ENCODE data around the gene SESN1. TPM values are rescaled to one million over a fixed set of nuclear protein-coding genes. Genes with fewer than 3 reads are reported as not detected.

SESN1 gene
- total RNA-seq, 1 donor from 2014 or later, result 50.0 TPM

DNA sequence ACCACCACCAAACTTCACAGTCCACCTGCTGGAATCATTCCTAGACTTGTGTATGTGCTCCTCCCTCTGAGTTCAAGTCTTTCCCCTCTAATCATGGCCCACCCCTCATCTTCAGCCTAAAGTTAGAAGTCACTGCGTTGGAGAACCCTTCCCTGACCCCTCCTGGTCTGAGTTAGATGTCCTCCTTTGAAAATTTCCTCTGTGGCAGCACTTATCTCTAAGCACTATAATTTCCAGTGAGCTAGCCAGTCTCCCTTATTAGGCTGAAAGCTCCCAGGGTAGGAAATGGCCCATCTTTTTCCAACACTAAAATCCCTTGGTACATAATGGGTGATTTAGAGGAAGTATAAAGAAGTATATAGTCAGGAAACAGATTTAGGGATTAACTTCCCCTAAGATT, 63.2 kb downstream of the SESN1 start:
- no peak for DNase-seq (ENCODE audit: low read depth)

DNA sequence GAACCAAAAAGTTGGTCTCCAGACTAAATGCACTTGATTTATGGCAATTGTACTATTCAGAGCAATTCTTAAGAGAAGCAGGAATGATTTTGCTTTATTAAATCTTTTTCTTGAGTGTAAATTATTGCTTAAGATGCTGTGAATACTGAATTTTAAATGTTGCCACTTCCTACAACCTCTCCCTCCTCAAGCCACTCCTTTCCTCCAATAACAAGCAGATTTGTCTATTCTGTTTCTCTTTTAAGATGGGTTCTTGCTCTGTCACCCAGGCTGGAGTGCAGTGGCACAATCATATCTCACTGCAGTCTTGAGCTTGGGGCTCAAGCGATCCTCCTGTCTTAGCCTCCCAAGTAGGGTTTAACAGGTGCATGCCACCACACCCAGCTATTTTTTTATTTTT, 65.3 kb downstream of the SESN1 start:
- DNase-seq (ENCODE audit: low read depth), result no peak

DNA sequence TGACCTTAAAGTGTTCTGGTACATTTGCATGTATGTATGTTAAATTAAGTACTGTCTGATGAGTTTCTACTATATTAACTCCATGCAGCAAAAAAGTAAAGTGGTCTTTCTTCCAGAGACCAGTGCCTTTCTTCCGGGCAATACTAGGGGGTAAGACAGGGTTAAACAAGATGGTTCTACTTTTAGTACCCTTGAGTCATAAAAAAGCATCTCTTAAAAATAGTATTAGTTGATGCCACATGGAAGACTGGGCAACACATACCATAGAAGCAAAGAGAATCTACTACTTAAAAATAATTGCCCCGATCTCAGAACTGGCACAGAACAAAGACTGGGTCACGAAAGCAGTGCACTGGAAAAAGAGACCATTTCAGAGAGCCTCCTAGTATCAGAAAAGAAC, 66.2 kb downstream of the SESN1 start:
- DNase-seq (ENCODE audit: low read depth), result no peak

DNA sequence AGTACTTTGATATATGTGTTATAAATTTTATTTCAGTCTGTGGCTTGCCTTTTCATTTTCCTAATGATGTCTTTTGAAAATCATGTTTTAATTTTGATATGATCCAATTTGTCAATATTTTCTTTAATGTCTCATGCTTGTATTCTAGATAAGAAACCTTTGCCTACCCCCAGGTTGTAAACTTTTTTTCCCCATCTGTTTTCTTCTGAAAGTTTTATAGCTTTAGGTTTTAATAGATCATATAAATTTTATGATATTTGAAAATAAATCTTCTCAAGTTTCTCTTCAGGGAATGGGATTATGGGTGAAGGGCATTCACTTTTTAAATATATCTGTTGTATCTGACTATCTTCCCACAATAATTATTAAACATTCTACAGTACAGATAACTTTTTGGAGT, 66.7 kb downstream of the SESN1 start:
- DNase-seq (ENCODE audit: low read depth), result no peak

DNA sequence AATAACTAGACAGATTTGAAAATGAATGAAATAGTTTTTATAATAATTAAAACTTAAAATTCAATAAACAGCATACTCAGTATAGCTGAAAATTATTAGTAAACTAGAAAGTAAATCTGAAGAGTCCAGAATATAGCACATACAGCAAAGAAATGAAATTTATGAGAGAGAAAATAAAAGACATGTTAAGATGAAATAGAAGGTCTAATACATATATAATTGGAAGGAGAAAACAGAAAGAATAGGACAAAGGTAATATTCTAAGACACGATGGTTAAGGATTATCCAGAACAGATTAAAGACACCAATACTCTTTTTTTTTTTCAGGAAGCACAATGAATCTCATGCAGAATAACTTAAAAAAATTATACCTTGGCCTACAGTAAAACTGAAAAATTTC, 69.0 kb downstream of the SESN1 start:
- no peak for DNase-seq (ENCODE audit: low read depth)

DNA sequence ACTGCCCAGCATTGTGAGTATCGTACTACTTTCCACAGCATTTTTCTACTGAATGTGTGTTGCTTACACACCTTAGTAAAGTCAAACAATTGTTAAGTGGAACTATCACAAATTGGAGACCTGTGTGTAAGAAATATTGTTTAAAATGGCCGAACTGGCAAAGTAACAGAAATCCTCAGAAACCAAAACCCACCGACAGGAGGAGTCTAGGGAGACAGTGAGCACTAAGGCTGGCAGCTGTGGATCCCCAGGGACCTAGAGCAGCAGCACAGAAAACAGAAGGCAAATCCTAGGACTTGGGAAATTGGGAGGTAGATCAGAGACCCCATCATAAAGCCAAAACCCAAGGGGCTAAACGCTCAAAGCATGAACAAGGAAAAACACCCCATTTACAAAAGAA, 69.9 kb downstream of the SESN1 start:
- peak; percentile 40 for DNase-seq (ENCODE audit: low read depth)

DNA sequence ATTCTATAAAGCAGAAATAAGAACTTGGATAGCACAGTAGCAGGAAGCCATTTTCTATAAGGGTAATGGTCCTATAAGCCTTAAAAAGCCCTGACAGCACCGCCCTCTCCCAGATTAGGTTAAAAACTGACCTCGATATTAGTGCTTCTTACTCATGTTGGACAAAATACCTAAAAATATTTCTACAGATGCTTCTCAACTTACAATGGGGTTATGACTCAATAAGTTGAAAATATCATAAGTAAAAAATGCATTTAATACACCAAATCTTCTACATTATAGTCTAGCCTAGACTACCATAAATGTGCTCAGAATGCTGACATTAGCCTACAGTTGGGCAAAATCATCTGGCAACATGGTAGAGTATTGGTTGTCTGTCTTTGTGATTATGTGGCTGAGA, 70.3 kb downstream of the SESN1 start:
- no peak for DNase-seq (ENCODE audit: low read depth)

DNA sequence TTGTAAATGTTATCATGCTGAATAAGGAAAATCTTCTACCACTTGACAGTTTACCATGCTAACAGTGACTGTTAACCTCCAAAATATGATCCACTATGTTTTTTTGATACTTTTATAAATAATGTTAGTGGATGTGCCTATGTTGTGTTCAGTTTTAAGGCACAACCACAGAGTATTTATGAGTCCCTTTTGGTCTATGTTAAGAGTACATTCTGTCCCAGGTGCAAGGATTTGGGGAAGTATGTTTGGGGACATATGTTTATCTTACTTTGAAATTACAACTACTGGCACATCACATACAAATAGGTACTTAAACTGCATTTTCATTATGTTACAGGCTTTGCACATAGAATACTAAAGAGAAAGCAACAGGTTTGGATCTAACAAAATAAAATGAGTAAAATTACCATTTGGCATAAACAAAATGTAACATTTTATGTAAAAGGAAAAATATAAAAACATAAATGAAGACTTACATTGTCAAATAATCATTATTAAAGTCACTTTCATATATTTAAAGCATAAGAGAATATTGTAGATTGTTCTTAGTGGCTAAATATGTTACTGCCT, 71.2 kb downstream of the SESN1 start:
- no peak for DNase-seq (ENCODE audit: low read depth)

DNA sequence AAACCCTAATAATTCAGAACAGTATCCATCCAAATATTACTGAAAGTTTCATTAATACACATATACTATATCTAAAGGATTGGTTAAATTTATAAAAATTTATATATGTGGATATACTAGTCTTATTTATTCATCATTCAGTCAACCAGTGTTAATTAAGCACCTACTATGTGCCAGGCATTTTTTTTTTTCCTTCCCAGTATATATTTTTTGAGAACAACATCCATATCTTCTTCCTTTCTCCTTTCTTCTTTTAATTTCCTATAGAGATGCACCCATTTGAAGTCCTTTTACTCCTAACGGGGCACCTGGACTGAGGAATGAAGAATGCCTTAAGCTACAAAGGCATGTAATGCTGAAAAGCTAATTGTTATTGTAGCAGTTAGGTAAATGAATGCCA, 72.8 kb downstream of the SESN1 start:
- no peak for DNase-seq (ENCODE audit: low read depth)

DNA sequence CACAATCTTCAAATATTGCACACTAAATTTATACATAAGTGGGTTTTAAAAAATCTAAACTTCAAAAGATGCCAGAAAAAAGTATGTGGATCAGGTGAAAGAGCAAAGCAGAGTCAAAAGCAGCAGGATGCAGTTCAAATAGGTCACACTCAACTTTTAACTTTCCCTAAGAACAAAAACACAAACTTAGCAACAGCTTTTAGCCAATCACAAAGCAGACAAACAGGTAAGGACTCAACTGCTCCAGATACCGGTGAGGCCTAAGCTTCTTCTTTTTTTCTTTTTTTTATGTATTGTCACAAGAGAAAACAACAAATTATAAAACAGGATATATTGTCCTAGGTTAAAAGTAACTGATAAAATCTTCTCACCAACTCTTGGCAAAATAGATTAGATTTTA, 74.7 kb downstream of the SESN1 start:
- no peak for DNase-seq (ENCODE audit: low read depth)

DNA sequence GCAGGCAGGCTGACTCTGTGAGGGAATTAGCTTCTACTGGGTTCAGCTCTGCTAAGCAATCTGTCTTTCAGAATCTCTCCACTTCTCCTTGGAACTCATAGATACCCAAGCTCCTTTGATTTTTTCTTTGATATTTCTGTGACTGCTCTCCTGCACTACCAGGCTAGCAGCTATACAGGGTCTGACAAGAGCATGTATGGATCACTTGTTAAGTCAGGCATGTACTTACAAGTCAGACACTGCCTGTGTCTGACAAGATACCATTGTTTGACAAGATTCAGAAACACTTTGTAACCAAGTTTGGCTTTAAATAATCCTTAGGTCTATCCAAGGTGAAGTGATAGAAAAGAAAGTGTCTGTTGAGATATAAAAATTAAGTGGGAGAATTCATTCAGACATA, 79.5 kb downstream of the SESN1 start:
- no peak for DNase-seq (ENCODE audit: low read depth)

DNA sequence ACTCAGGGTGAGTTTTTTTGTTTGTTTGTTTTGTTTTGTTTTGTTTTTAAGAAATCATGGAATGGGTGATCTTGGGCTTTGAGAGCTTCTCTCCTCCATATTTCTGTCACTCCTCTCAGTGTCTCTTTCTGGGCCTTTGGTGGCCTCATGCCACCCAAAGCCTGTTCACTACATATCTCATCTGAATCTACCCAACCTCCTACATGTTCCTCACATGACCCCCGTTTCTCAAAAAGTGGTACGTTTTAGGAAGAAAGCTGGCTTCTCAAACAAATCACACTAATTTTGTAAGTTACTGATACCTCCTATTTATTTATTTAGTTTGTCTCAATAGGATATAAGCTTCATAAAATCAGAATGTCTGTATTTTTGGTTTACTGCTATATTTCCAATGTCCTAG, 80.0 kb downstream of the SESN1 start:
- DNase-seq (ENCODE audit: low read depth), result no peak

DNA sequence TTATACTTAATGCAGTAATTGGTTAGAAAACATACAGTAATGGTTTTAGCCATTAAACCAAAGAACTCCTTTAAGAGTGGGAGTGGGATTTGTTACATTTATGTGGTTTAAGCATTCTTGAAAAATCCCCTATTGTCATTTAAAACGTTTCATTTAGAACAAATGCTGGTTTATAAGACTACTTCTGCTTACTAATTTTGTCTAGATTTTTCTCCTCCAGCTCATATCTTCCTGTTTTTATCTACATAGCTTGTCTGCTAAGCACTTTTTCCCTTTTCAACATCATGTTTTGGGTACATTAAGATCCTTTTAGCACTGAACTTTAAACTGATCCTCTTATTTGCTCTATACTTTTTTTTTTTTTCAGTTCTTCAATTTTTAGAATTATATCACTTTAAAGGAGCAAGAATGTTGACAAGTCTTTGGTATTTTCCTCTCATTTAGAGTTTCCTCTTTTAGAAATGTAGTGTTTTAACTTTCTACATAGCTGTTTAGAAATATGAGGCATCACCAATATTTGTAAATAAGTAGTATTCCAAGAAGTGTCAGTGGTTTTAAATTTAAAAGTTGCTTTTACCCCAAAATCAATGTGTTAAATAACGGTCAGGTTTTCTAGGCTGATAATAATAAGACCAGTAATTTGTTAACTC, 80.9 kb downstream of the SESN1 start:
- no peak for DNase-seq (ENCODE audit: low read depth)

DNA sequence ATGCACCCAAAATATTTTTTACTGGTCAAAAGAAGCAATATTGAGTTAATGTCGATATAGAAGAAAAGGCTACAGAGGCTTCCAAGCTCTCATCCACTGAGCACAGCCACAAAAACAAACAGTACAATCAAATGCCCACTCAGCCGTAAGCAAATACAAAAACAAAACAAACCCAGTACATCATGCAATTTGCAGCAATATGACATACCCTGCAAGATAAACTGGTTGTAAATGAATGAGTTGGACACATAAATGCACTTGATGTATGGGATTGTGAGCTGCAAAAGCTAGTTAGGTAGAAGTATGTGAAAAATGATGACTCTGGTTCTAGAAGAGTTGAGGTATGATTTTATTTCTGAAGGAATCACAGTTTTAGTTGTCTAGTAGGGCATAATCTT, 83.9 kb downstream of the SESN1 start:
- DNase-seq (ENCODE audit: low read depth), result no peak

DNA sequence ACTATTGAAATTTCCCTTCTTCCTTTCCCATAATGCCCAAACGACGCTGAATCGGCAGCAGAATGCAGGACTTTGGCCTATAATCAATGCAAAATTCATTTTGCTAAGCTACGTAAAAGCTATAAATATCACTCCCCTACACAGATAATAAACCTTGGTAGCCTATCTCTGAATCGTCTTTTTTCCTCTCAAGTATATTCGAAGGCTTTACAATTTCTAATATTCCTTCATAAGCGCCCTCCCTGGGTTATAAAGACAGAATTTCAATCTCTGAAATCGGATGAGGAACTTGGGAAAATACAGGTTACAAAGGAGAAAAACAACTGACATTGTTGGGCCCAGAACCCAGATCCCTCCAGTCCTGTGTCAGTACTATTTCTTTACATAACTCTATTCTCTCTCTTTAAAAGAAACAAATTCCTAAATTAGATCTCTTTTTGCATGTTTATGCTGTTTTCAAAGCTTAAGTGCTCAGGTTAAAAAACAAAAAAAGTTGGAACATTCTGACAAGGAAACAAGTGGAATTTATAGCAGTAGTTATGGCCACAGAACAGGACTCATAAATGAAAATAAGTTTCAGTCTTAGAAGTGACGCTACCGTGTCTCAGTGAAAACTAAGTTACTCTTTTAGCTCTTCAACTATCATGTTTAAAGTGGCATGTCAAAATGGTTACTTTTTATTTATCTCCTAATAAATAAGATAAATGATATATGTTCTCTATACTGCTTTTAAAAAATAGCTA, 84.5 kb downstream of the SESN1 start:
- no peak for DNase-seq (ENCODE audit: low read depth)

DNA sequence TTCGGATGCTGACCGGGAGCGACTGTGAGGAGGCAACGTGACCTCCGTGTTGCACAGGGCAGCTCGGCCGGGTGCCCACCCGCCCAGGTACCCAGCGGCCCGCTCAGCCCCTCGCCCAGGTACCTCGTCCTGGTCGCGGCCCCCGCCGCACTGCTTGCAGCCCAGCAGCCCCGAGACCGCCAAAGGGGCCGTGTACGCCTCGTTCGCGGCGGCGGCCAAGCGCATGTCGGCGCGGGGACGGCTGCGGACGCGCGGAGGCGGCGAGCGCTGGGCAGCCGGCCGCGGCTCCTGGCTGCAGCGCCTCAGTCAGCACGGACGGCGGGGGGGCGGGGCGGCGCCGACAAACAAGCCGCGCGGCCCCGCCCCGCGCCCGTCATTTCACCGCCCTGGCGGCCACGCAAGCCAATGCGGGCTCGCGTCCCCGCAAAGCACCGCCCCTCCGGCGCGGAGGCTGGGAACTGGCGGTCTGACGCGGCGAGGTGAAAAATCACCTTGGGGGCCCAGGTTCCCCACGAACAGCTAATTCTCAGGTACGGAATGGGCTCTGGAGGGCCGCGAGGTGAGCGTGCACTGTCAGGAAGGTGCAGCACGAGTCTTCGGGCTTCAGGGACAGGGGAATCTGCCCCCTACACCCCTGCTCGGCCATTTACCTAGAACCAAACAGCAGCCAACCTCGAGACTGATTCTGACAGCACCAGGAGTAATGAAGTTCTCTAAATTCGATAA, 85.2 kb downstream of the SESN1 start:
- DNase-seq (ENCODE audit: low read depth), result peak; percentile 88

DNA sequence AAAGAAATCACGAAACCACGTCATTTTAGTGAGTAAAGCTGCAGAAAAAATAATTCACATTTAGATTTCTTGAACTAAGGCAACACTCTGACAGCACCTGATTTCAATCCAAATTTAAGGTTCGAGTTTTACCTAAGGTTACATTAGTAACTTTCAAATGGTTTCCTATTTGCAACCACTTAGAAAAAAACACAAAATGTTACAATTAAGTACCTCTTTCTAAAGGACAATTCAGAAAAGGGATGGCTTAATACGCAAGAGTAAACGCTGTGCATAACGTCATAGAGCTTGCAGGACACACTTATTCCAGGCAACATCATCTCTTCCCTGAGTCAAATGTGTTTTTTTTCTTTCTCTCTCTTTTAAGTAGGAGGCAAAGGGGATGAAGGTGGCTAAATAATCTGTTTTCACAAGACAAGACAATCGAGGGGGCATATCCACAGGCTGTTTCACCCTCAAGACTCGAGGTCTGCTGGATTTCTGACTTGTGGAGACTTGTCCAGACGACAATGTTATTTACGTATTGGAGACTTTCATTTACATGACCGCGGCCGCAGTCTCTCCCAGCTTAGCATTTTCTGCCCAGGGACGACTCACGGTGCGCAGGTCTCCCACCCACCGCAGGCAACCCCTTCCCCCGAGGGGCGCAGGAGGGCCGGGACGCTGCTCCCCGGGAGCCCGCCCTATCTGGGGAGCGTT, 86.0 kb downstream of the SESN1 start:
- peak; percentile 50 for DNase-seq (ENCODE audit: low read depth)

DNA sequence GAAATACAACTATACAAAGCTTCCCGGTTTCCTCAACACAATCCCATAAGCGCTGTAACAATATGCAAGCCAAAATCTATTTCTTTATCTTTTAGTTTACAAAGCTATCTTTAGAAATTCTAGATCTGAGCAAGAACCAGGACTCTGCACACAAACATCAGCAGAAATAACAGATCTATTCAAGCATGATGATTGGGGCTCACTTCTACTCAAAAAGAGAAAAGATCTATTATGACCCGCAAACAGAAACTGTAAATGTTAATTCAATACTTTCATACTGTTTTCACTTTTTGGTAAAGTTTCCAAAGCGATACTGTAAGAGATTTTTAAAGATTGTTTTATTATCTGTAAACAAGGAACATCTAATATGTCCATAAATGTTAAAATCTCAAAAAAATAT, 86.6 kb downstream of the SESN1 start:
- DNase-seq (ENCODE audit: low read depth), result no peak

DNA sequence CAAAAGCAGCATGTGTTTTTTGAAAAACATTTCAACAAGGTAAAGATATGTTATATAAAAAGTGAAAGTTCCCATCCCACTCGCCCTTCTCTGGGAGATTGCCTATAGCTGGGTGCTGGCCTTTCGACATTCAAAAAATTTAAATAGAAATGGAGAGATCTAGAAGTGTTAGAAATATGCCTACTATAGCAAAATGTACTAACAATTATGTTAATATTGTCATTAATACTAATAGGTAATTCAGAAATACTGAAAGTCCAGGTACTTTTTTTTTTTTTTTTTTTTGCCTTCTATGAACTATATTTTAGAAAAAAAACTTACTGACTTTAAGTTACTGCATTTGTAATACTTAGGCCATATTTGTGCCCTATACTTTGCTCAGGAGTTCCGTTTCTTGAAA, 87.1 kb downstream of the SESN1 start:
- DNase-seq (ENCODE audit: low read depth), result no peak

DNA sequence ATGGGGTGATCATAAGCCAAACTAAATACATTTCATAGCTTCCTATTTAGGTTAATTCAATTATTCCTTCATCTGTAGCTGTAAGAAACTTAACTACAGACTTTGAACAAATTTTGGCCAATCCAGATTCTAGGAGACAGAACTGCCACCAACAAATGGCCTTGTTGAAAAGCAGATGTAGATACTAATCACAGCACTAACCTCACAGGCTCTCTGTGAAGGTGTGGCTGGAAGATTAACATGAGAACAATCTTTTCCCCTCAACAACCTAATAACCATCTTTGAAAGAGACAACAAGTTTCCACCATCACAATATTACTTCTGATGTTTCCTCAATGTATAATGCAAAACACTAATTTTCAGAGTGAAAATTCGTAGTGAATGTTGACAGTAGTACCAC, 87.8 kb downstream of the SESN1 start:
- DNase-seq (ENCODE audit: low read depth), result no peak

DNA sequence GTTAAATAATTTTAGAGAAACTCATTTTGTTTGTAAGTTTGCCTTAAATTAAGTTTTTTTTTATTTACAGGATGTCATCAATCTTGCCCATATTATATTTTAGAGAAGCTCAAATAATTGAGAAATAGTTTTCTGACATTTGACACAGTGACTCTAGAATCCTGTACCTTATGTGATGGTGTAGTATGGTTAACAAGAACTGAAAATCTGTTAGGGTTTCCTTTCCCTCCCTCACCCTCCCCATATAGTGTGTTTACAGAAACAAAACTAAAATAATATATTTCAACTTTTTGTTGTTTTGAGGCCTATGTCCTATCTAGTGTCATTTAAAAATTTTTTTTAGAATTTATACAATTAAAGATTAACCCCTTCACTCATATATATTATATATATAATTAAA, 91.8 kb downstream of the SESN1 start:
- no peak for DNase-seq (ENCODE audit: low read depth)

Measured in myocyte (in vitro differentiated cells).